Neural cell (in vitro differentiated cells): ENCODE results near the gene SAMD4A. TPM values are rescaled to one million over a fixed set of nuclear protein-coding genes. Genes with fewer than 3 reads are reported as not detected.

ENCODE experiments used
- H2AFZ ChIP-seq: fragments of 200-600, 300-800 bp; sonication (generic), shearing (Covaris generic); 2 replicates; pipeline ENCODE4 v1.6.0; 2014; ENCODE audit warnings: low read depth, mild to moderate bottlenecking, antibody characterized with exemption, low read length, moderate library complexity
- H3F3A ChIP-seq: fragments of 200-600 bp; shearing (Covaris generic); 2 replicates; pipeline ENCODE4 v1.6.1; 2016; ENCODE audit warnings: mild to moderate bottlenecking, moderate library complexity, mixed read lengths, antibody characterized with exemption, low read length; ENCODE audit not compliant: insufficient read depth, poor library complexity, severe bottlenecking
- H3K27ac ChIP-seq: fragments of 200-600, 300-800 bp; sonication (generic), shearing (Covaris generic); 2 replicates; pipeline ENCODE4 v1.5.1; 2014; ENCODE audit warnings: mild to moderate bottlenecking, low read length, moderate library complexity
- H3K27me3 ChIP-seq: fragments of 300-800, 200-600 bp; sonication (generic), shearing (Covaris generic); 2 replicates; pipeline ENCODE4 v1.6.0; 2014; ENCODE audit warnings: mild to moderate bottlenecking, low read depth, low read length, moderate library complexity; ENCODE audit not compliant: insufficient read depth
- H3K36me3 ChIP-seq: fragments of 300-800, 200-600 bp; sonication (generic), shearing (Covaris generic); 2 replicates; pipeline ENCODE4 v1.5.1; 2014; ENCODE audit warnings: mild to moderate bottlenecking, antibody characterized with exemption, low read length, moderate library complexity; ENCODE audit not compliant: insufficient read depth
- H3K4me2 ChIP-seq: fragments of 300-800, 200-600 bp; sonication (generic), shearing (Covaris generic); 2 replicates; pipeline ENCODE4 v1.6.0; 2014; ENCODE audit warnings: mild to moderate bottlenecking, low read length
- H3K4me3 ChIP-seq: fragments of 300-800, 200-600 bp; sonication (generic), shearing (Covaris generic); 2 replicates; pipeline ENCODE4 v1.5.1; 2014; ENCODE audit warnings: mild to moderate bottlenecking, low read length, moderate library complexity
- H3K79me2 ChIP-seq: fragments of 200-600 bp; shearing (Covaris generic); replicated peaks from 2 replicates; pipeline ENCODE4 v1.6.0; 2014; ENCODE audit warnings: mild to moderate bottlenecking, low read length, moderate library complexity; ENCODE audit not compliant: insufficient read depth
- H3K9ac ChIP-seq: fragments of 300-800, 200-600 bp; sonication (generic), shearing (Covaris generic); 2 replicates; pipeline ENCODE4 v1.6.1; 2016; ENCODE audit warnings: mild to moderate bottlenecking, low read length, mixed read lengths
- H3K9me2 ChIP-seq: fragments of 200-600 bp; shearing (Covaris generic); 2 replicates; pipeline ENCODE4 v1.6.1; 2016; ENCODE audit warnings: mild to moderate bottlenecking, low read length, mixed read lengths; ENCODE audit not compliant: insufficient read depth
- H3K9me3 ChIP-seq: fragments of 200-600, 300-800 bp; sonication (generic), shearing (Covaris generic); 2 replicates; pipeline ENCODE4 v1.6.1; 2016; ENCODE audit warnings: mild to moderate bottlenecking, mixed run types, low read length, moderate library complexity, mixed read lengths
- H4K20me1 ChIP-seq: fragments of 200-600 bp; shearing (Covaris generic); 2 replicates; pipeline ENCODE4 v1.6.1; 2016; ENCODE audit warnings: mild to moderate bottlenecking, mixed run types; ENCODE audit not compliant: insufficient read depth
- CTCF ChIP-seq: fragments of 450-650 bp; IDR thresholded peaks from 2 replicates; pipeline ENCODE4 v1.5.1; 2014; ENCODE audit warnings: antibody characterized with exemption, mild to moderate bottlenecking, moderate library complexity; ENCODE audit not compliant: poor library complexity, severe bottlenecking
- EP300 ChIP-seq: fragments of 450-650 bp; conservative IDR thresholded peaks from 2 replicates; pipeline ENCODE4 v1.6.1; 2014; ENCODE audit warnings: antibody characterized with exemption, mild to moderate bottlenecking, moderate library complexity; ENCODE audit not compliant: poor library complexity, severe bottlenecking
- EZH2 ChIP-seq: fragments of 200-600, 300-800 bp; shearing (Covaris generic), sonication (generic); IDR thresholded peaks from 2 replicates; pipeline ENCODE4 v1.6.1; 2014; ENCODE audit warnings: antibody characterized with exemption, low read length, borderline replicate concordance, mild to moderate bottlenecking; ENCODE audit not compliant: insufficient read depth, poor library complexity, severe bottlenecking
- MXI1 ChIP-seq: fragments of 450-650 bp; conservative IDR thresholded peaks from 2 replicates; pipeline ENCODE4 v1.6.1; 2014; ENCODE audit warnings: antibody characterized with exemption, mild to moderate bottlenecking; ENCODE audit not compliant: poor library complexity, severe bottlenecking
- POLR2AphosphoS5 ChIP-seq: IDR thresholded peaks from 2 replicates; pipeline ENCODE4 v1.6.1; 2012
- RAD21 ChIP-seq: fragments of 450-650 bp; conservative IDR thresholded peaks from 2 replicates; pipeline ENCODE4 v1.6.1; 2014; ENCODE audit warnings: antibody characterized with exemption, mild to moderate bottlenecking, moderate library complexity
- REST ChIP-seq: IDR thresholded peaks from 2 replicates; pipeline ENCODE4 v1.6.1; 2012; ENCODE audit warnings: borderline replicate concordance
- SMC3 ChIP-seq: fragments of 450-650 bp; conservative IDR thresholded peaks from 2 replicates; pipeline ENCODE4 v1.6.1; 2014; ENCODE audit warnings: antibody characterized with exemption, mild to moderate bottlenecking, moderate library complexity; ENCODE audit not compliant: poor library complexity
- TAF1 ChIP-seq: IDR thresholded peaks from 2 replicates; pipeline ENCODE4 v1.6.1; 2012; ENCODE audit warnings: low read depth
- polyA plus RNA-seq: library from polyadenylated mRNA; depleted of rRNA; stranded (reverse); fragments of >200 nt; gene quantifications from 2 replicates; pipeline ENCODE4 v1.2.3, GENCODE V29; 2014

Gene SAMD4A
- polyA plus RNA-seq, 1 donor from 2014 or later: 1.0 TPM

GRCh38 chr14:54804538-54805041 lies 237.7 kb downstream of the SAMD4A start:
- H3K4me3 ChIP-seq: no peak overlapping the region
- no peaks in the 10 kb centered on the region for H4K20me1 ChIP-seq
- no peak overlapping the region for H2AFZ ChIP-seq
- H3K9ac ChIP-seq: no peak overlapping the region
- no peaks in the 10 kb centered on the region for H3K27me3 ChIP-seq
- no peak overlapping the region for H3K27ac ChIP-seq
- no peaks in the 10 kb centered on the region for H3K36me3 ChIP-seq
- TF ChIP-seq EP300: no peak
- TF ChIP-seq MXI1: no peak
- no peak for TF ChIP-seq POLR2AphosphoS5
- TF ChIP-seq SMC3: no peak
- TF ChIP-seq REST: no peak
- no peak for TF ChIP-seq RAD21
- TF ChIP-seq TAF1: no peak
- no peak for TF ChIP-seq CTCF
- no peaks in the 10 kb centered on the region for H3K9me3 ChIP-seq
- H3F3A ChIP-seq: no peaks in the 10 kb centered on the region
- H3K9me2 ChIP-seq: no peaks in the 10 kb centered on the region
- no peaks in the 10 kb centered on the region for H3K79me2 ChIP-seq
- no peak overlapping the region for H3K4me2 ChIP-seq

GRCh38 chr14:54805070-54805444 lies 238.1 kb downstream of the SAMD4A start:
- TF ChIP-seq TAF1 (no peak), CTCF (no peak), REST (no peak), RAD21 (no peak), EZH2 (no peak), EP300 (no peak), POLR2AphosphoS5 (no peak), SMC3 (no peak), MXI1 (no peak)
- H3F3A ChIP-seq: no peaks in the 10 kb centered on the region
- H3K27ac ChIP-seq: no peak overlapping the region
- no peak overlapping the region for H2AFZ ChIP-seq
- H3K9ac ChIP-seq: no peak overlapping the region
- H3K36me3 ChIP-seq: no peaks in the 10 kb centered on the region
- no peak overlapping the region for H3K4me3 ChIP-seq
- no peaks in the 10 kb centered on the region for H3K79me2 ChIP-seq
- no peaks in the 10 kb centered on the region for H4K20me1 ChIP-seq
- H3K27me3 ChIP-seq: no peaks in the 10 kb centered on the region
- no peaks in the 10 kb centered on the region for H3K9me2 ChIP-seq
- H3K4me2 ChIP-seq: no peak overlapping the region
- no peaks in the 10 kb centered on the region for H3K9me3 ChIP-seq
